HG02840 (cell line): ENCODE results near the gene LCA5.
"Not testable (repeated sequence)": the region's sequence is repeated elsewhere in the genome, so short reads cannot be mapped to it uniquely, and the experiment has no call there.

Experiments used
- ATAC-seq: cut with Tn5 transposase; IDR thresholded peaks from one replicate; pipeline ENCODE4 v1.9.1; 2021; ENCODE audit warnings: mild to moderate bottlenecking, moderate library complexity, moderate number of reproducible peaks; ENCODE audit not compliant: unreplicated experiment, low FRiP score

The LCA5 gene

DNA sequence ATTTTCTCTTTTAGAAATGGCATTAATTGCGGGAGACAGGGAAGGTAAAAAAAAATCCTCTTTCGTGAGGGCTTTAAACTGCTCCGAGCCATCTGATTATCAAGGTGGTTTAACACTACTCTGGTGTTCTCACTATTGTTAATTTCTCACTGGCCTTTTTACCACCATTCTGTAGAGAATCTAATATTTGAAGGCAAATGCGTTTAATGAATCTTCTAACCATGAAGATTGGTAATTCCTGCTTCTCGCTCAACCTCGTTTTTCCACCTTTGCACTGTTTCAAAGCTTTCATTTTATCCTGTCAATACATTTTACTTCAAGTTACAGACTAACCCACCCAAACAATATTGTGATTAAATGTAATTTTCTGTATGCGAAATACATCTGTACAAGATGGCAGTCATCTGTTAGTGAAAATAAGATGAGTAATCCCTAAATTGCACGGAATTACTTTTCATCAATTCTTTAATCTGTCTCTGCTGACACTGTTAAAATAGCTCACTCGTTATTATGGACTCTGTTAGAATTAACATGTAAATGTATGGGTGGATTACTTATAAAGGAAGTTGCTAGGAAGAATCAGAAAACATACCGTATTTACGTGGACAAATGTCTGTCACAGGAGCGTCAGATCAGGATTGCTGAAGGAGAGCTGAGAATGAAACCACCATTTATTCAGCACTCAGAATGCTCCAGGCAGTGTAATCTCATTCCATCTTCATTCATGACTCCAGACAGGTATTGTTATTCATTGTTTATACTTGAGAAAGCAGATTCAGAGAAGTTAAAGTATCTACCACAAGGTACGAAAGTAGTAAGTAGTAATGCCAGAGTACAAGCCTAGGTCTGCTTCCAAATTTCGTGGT, 1.1 kb upstream of the LCA5 start:
- no peak for ATAC-seq

DNA sequence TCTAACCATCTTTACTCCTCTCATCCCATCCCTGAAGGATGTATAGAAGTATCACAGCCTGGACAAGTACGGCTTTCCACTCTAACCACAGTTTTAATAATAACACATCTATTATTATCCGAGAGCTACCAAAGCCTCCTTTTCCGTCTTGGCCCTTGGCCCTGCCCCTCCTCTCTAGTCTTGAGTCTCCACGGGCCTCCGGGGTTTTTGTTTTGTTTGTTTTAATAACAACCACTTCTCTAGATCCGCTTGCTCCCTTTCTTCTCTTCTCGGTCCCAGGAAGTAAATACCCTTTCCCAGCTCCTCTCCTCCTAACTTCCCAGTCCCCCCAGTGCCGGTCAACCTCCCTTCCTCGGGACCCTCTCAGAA, 661 bp downstream of the LCA5 start:
- ATAC-seq: no peak

DNA sequence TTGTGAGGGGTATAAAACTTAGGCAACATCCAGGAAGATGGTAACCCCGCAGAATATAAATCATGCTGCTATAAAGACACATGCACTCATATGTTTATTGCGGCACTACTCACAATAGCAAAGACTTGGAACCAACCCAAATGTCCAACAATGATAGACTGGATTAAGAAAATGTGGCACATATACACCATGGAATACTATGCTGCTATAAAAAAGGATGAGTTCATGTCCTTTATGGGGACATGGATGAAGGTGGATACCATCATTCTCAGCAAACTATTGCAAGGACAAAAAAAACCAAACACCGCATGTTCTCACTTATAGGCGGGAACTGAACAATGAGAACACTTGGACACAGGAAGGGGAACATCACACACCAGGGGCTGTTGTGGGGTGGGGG, 7.7 kb downstream of the LCA5 start:
- ATAC-seq: not testable (repeated sequence)

DNA sequence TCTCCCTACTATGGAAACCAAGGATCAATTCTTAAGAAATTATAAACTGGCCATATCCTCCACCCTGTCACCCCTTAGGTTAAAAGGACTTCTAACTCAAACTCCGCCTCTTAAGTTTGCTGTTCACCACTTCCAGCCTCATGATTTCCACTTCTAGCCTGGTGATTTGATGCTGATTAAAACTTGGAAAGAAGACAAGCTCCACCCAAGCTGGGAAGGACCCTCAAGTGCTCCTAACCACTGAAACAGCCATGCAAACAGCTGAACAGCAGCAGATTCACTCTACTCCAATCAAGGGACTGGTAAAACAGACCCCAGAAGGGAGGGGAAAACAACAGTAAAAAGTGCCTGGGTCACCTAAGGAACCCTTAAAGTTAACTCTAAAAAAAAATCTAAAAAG, 10.3 kb downstream of the LCA5 start:
- no peak for ATAC-seq

DNA sequence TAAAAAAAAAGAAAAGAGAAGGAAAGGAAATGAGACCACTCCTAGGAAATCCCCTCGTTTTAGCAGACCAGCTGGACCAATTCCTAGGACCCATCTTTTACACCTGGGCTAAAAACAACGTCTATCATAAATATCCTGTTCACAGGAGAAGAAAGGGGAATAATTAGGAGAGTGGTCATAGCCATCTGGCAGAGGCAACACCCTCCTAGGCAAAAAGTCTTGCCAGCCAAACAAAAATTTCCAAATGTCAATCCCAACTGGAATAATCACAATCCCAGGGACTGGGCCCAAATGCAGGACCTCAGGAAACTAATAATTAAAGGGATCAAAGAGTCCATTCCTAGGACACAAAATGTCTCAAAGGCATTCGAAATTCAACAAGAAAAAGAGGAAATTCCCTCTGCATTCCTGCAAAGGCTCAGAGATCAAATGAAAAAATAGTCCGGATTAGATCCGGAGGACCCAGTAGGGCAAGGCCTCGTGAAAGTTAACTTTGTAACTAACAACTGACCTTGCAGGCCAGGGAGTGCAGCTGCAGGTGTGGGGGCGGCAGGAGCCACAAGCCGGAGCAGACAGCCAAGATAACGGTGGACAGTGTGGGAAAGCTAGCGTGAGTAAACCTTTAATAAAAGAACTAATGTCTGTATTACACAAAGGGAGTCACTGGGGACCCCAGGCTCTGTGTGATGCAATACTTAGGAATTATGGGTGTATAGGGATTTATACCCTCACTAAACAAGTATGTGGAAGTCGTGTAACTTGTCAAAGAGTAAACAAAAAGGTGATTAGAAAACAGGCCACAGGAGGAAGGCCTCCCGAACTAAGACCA, 11.7 kb downstream of the LCA5 start:
- ATAC-seq: no peak

DNA sequence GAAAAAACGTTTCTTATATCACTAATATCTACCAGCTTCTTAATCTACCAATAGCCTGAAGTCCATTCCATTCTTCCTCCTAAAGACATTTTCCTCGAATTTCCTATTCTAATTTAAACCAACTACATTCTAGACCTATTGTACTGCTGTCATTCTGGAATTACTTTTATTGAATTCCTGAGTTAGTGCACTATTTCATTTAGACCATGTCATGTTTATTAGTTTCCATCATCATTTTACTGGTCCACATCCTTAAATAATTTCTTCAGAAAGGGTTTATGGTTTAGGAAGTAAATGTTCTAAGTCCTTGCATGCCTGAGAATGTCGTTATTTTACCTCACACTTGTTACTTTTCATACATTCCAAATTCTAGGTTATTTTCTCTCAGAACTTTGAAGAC, 13.2 kb downstream of the LCA5 start:
- no peak for ATAC-seq

DNA sequence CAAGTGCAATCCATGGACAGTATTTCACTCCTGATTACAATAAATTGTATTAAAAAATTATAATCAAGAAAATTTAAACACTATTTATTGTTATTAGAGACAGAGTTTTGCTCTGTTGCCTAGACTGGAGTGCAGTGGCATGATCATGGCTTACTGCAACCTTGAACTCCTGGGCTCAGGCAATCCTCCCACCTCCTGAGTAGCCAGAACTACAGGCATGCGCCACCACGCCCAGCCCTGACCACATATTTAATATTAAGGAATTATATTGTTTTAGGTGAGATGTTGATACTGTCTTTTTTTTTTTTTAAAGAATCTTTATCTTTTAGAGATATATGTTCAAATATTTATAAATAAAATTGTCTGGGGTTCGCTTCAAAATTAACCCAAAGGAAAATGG, 14.6 kb downstream of the LCA5 start:
- no peak for ATAC-seq

DNA sequence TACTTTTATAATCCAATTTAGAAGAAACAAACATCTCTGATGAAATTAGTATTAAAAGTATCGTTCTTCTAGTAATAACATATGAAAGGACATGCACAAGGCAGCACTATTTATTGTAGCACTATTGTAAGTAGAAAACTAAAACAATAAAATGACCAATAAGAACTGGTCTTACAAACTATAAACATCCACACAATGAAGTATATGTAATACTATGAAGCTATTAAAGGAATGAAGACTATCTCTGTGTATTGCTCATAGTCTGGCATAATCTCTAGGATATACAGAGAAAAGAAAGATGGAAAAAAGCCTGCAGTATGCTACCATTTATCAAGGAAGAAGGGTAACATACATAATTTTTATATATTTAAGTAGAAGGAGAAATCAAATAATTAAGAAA, 16.7 kb downstream of the LCA5 start:
- no peak for ATAC-seq

DNA sequence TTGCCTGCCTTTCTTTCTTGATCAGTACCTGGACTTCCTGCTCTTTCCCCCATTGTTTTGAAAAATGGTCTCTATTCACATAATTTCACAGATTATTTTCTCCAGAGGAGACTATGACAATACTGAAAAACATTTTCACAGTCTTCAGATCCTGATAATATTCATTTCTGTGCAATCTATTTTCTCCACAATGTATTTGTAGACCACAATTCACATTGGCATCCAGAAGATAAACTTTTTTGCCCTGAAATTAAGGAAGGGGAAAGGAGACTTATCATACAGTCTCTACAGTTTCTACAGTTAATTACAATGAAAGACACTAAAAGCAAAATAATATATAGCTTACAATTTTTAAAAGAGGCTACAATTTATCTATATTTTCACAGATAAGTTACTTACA, 18.4 kb downstream of the LCA5 start:
- ATAC-seq: no peak

DNA sequence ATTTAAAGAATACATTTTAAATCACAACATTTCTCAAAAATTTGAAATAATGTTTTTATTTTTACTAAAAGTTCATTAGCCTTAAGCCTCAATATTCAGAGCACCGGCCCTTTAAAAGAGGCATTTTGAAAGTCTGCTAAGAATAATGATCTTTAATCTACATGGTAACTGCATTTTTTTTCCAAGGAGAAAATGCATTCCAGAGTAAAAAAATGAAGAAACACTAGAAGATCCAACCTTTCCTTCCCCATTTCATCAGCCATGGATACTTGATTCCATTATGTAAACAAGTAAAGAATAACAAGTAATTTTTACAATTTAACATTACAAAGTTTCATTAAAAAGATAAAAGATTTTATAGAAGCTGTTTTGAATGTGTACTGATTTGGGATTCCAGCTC, 21.8 kb downstream of the LCA5 start:
- no peak for ATAC-seq

DNA sequence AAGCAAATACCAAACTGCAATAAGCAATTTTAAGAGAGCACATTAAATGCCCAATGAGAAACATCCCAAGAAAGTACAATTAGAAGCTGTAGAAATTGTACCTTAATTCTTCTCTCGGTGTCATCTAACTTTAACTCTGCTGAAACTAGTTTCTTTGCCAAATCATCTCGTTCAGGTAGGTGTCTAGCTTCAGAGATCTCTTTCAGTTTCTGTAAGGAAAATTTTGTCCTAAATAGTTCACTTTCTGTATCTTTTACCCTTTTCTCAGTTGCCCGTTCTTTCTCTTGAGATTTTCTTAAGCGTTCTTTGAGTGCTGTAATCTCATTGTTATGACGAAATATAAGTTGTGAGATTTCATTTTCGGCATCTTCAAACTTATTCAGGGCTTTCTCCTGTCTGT, 24.1 kb downstream of the LCA5 start:
- ATAC-seq: no peak

DNA sequence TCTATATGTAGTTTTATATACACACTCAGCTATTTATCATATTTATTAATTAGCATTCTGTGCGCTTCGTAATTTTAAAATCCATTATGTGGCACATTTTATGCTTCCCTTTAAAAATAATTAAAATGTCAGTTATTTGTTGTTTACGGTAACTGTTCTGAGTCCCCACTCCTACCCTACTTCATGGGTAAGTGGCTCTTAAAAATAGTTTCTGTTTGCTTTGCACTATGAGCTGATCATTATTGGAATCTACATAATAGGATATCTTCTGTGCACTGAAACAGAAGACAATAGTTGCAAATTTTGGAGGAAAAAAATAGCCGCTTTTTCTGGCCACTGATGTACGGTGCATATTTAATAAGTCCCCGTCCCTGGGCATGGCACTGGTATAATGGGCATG, 25.2 kb downstream of the LCA5 start:
- no peak for ATAC-seq

DNA sequence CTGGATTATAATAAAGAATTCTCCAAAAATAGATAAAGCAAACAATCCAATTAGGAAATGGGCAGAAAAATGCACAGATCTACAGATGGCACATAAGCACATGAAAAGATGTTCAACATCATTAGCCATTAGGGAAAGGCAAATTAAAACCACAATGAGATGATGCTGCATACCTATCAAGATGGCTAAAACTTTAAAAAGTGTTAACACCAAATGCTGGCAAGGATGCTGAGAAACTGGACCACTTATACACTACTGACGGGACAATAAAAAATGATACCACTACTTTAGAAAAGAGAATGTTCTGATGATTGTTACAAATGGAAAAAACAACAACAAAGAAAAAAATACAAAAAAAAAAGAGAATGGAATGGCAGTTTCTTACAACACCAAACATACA, 26.5 kb downstream of the LCA5 start:
- no peak for ATAC-seq

DNA sequence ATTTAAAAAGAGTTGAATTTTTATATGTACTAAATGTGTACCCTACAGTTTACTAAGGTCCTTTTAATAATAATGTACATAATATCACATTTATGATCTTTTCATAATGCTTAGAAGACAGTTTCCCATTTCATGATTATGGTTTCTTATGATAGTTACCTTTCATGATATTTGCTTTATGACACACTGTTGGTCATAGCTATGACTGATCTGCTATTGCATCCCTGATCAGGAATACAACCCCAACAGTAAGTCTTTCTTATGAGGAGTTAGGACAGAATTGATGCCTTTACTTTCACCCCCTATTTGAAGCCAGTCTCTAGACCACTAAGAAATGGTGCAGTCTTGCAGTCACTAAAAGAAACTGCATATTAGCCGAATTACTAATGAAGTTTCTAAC, 31.0 kb downstream of the LCA5 start:
- ATAC-seq: no peak

DNA sequence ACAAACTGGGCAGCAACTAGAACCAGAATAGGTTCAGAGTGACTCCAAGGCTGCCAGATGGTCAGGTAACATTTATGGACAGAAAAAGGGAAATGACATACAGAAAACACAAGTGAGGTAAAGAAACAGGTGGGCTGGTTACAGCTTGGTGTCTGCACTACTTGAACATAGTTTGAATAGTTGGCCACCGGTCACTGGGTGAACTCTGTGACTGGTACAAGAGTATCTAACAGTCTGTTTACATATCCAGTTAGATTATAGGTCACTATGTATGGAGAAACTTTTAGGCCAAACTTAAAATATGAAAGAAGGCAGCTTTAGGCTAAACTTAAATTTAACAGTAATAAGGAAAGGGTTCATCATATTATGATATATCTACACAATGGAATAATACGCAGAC, 32.9 kb downstream of the LCA5 start:
- no peak for ATAC-seq

DNA sequence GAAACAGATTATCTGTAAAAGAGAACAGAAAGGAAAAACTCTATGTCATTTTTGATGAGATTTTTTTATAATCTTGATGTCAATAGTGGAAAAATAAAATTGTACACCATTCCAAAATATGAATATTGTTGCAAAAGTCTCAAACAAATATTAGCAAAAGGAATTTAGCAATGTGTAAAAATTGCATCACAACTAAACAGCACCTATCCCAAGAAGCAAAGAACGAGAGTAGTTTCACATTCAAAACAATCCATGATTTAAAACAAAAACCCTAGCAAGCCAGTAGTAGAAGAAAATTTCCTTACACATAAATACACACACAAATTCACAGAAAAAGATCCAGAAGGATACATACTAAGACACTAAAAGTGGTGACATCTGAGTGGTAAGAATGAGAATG, 38.4 kb downstream of the LCA5 start:
- no peak for ATAC-seq

DNA sequence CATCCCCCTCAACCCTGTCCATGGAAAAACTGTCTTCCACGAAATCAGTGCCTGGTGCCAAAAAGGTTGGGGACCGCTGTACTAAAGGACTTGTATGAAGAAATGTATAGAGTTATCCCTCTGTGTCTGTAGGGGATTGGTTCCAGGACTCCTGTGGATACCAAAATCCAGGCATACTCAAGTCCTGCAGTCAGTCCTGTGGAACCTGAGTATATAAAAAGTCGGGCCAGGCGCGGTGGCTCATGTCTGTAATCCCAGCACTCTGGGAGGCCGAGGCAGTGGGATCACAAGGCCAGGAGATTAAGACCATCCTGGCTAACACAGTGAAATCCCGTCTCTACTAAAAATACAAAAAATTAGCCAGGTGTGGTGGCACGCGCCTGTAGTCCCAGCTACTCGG, 42.0 kb downstream of the LCA5 start:
- ATAC-seq: no peak

DNA sequence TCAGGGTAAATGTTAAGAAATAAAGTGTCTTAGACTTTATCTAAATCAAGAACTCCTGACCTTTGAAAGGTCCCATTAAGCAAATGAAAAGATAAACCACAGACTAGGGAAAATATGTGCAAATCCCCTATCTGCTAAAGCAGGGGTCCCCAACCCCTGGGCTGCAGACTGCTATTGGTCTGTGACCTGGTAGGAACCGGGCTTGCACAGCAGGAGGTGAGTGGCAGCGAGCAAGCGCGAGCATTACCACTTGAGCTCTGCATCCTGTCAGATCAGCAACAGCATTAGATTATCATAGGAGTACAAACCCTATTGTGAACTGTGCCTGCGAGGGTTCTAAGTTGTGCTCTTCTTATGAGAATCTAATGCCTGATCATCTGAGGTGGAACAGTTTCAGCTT, 42.4 kb downstream of the LCA5 start:
- no peak for ATAC-seq

DNA sequence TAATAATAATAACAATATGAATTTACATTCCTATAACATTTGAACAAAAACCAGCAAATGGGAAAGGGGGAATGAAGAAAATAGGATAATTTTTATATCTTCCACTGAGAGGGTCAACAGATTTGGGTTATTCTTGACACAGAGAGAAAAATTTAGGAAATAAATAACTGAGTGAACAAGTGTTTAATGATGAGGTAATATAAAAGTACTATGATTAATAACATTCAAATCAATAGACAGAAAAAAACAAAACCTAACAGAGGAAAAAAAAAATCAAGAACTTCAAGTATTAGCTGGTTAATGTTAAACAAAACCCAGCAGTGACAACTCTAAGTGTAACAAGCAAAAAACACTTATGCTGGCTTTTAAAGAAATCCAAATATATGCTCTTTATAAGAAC, 66.5 kb downstream of the LCA5 start:
- no peak for ATAC-seq

DNA sequence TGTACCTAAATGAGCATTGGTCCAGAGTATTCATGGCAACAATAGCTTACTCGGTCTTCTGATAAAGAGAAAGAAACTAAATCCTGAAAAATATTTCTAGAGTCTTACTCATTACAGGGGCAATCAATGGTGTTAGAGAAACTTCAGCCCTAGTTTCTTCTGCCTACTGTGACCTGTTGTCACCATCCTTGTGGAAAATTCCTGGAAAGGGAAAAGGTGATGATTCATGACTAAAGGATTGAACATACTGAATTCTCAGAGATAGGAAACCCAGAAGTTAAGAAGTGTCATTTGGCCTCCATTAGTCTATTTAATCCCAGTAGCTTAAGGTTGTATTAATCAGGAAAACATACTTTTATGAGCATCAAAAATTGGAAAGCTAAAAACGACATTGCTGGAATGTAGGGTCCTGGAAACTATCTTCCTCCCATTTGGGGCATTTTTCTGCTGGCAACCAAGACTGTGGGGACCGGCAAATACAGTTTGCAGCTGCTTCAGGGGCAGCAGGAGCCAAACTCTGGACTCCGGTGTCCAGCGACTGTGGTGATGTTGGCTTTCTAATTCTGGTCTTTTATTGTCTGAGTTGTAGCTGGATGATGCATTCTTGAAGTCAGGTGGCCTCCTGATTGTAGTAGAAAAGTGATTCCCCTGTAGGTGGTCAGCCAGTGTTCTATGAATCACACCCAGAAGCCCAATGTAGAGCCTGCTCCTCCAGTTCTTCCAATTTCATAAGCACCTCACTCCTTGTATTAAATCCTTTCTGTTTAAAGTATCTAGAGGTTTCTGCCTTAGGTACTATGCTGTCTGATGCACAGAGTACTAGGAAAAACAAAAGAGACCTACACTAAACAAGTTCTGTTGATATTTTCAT, 67.6 kb downstream of the LCA5 start:
- ATAC-seq: no peak

DNA sequence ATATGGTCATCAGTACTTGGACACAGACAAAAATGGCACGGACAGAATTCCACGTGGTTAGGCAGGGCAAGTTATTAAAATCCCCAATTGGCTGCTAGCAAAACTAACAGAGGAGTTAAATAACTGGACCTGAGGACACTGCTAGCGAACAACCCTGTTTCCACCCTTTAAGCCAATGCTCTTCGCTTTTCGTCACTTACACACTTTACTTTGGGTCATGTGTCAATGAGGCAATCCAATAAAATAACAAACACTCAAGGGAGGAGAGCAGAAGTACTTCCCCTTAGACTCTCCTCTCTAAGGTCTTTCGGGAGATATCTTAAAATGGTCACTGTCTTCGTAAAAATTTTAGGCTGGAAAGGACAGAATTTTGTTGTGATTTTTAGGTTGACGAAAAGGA, 68.6 kb downstream of the LCA5 start:
- ATAC-seq: no peak
